GM21786 (cell line): Measurements from ENCODE around the gene CLNK.

Experiments used
- ATAC-seq: cut with Tn5 transposase; IDR thresholded peaks from one replicate; pipeline ENCODE4 v1.9.1; 2021; ENCODE audit not compliant: unreplicated experiment

Gene CLNK

GRCh38 chr4:10664408-10664807, 20.2 kb downstream of the CLNK start:
- no peak for ATAC-seq

- ATAC-seq: no peak
Measured at GRCh38 chr4:10662937-10663336, 21.6 kb downstream of the CLNK start.

- no peak for ATAC-seq
Measured at GRCh38 chr4:10661047-10661446, 23.5 kb downstream of the CLNK start.

- no peak for ATAC-seq
Measured at GRCh38 chr4:10659251-10659650, 25.3 kb downstream of the CLNK start.

GRCh38 chr4:10656988-10657387, 27.6 kb downstream of the CLNK start:
- ATAC-seq: no peak

GRCh38 chr4:10656420-10656819, 28.1 kb downstream of the CLNK start:
- no peak for ATAC-seq

- ATAC-seq: no peak
Measured at GRCh38 chr4:10655968-10656367, 28.6 kb downstream of the CLNK start.

- ATAC-seq: no peak
Measured at GRCh38 chr4:10648479-10648878, 36.1 kb downstream of the CLNK start.

- no peak for ATAC-seq
Measured at GRCh38 chr4:10647846-10648245, 36.7 kb downstream of the CLNK start.

GRCh38 chr4:10643600-10644425, 40.8 kb downstream of the CLNK start:
- no peak for ATAC-seq

GRCh38 chr4:10640561-10641201, 43.9 kb downstream of the CLNK start:
- ATAC-seq: peak; percentile 51

- ATAC-seq: no peak
Measured at GRCh38 chr4:10639664-10640063, 44.9 kb downstream of the CLNK start.

- no peak for ATAC-seq
Measured at GRCh38 chr4:10639100-10639499, 45.5 kb downstream of the CLNK start.

- ATAC-seq: no peak
Measured at GRCh38 chr4:10635091-10635490, 49.5 kb downstream of the CLNK start.

- ATAC-seq: no peak
Measured at GRCh38 chr4:10629394-10629793, 55.2 kb downstream of the CLNK start.

GRCh38 chr4:10625131-10625530, 59.4 kb downstream of the CLNK start:
- no peak for ATAC-seq

- ATAC-seq: no peak
Measured at GRCh38 chr4:10623862-10624261, 60.7 kb downstream of the CLNK start.

- ATAC-seq: no peak
Measured at GRCh38 chr4:10623241-10623640, 61.3 kb downstream of the CLNK start.

- ATAC-seq: peak; percentile 74
Measured at GRCh38 chr4:10622728-10623127, 61.8 kb downstream of the CLNK start.

- ATAC-seq: no peak
Measured at GRCh38 chr4:10620935-10621488, 63.6 kb downstream of the CLNK start.

GRCh38 chr4:10619855-10620254, 64.7 kb downstream of the CLNK start:
- no peak for ATAC-seq

GRCh38 chr4:10619220-10619619, 65.3 kb downstream of the CLNK start:
- ATAC-seq: no peak
